Measurements from ENCODE around the gene SMG5. TPM values are rescaled to one million over a fixed set of nuclear protein-coding genes. Genes with fewer than 3 reads are reported as not detected.

The SMG5 gene
- polyA plus RNA-seq, 1 donor from 2014 or later = 57.3 TPM

DNA sequence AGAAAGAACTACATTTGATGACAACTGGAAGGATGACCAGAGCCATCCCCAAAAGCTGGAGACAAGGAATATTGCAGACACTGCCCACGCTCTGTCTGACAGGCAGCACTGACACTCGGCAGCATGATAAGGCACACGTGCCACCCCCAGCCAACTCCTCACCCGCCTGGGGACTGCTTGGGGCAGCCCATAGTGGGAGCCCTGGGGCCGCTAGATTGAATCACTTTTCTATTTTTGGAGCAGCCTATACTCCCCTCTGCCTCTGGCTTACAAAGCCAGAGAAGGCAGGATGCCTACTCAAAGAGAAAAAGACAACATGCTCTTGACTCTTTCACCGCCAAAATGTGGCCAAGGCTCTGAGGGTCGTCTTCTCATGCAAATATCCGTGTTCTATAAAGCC is 1.3 kb downstream of the SMG5 start:
- H3K27ac ChIP-seq (ENCODE audit: low read length) = no peak overlapping the region
- H3F3A ChIP-seq (ENCODE audit: insufficient read depth, low read length, poor library complexity, severe bottlenecking) = no peaks in the 10 kb centered on the region
- no peaks in the 10 kb centered on the region for H4K20me1 ChIP-seq (ENCODE audit: insufficient read depth)
- peaks cover 34% of the 10 kb centered on the region for H3K79me2 ChIP-seq (replicated peaks; ENCODE audit: insufficient read depth, low read length)
- H3K27me3 ChIP-seq (ENCODE audit: insufficient read depth, low read depth, low read length) = no peaks in the 10 kb centered on the region
- no peak for TF ChIP-seq POLR2AphosphoS5 (IDR thresholded peaks at IDR 0.05)
- no peak for TF ChIP-seq TAF1 (IDR thresholded peaks at IDR 0.05; ENCODE audit: low read depth)
- TF ChIP-seq, protein P1, sequence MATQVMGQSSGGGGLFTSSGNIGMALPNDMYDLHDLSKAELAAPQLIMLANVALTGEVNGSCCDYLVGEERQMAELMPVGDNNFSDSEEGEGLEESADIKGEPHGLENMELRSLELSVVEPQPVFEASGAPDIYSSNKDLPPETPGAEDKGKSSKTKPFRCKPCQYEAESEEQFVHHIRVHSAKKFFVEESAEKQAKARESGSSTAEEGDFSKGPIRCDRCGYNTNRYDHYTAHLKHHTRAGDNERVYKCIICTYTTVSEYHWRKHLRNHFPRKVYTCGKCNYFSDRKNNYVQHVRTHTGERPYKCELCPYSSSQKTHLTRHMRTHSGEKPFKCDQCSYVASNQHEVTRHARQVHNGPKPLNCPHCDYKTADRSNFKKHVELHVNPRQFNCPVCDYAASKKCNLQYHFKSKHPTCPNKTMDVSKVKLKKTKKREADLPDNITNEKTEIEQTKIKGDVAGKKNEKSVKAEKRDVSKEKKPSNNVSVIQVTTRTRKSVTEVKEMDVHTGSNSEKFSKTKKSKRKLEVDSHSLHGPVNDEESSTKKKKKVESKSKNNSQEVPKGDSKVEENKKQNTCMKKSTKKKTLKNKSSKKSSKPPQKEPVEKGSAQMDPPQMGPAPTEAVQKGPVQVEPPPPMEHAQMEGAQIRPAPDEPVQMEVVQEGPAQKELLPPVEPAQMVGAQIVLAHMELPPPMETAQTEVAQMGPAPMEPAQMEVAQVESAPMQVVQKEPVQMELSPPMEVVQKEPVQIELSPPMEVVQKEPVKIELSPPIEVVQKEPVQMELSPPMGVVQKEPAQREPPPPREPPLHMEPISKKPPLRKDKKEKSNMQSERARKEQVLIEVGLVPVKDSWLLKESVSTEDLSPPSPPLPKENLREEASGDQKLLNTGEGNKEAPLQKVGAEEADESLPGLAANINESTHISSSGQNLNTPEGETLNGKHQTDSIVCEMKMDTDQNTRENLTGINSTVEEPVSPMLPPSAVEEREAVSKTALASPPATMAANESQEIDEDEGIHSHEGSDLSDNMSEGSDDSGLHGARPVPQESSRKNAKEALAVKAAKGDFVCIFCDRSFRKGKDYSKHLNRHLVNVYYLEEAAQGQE (IDR thresholded peaks at IDR 0.05; ENCODE audit: borderline replicate concordance) = no peak
- TF ChIP-seq MXI1 (conservative IDR thresholded peaks at IDR 0.05; ENCODE audit: poor library complexity, severe bottlenecking) = no peak
- no peak for TF ChIP-seq EP300 (conservative IDR thresholded peaks at IDR 0.05; ENCODE audit: poor library complexity, severe bottlenecking)
- no peak for TF ChIP-seq SMC3 (conservative IDR thresholded peaks at IDR 0.05; ENCODE audit: poor library complexity)
- TF ChIP-seq EZH2 (IDR thresholded peaks at IDR 0.05; ENCODE audit: borderline replicate concordance, insufficient read depth, low read length, poor library complexity, severe bottlenecking) = no peak
- TF ChIP-seq RAD21 (conservative IDR thresholded peaks at IDR 0.05) = no peak
- TF ChIP-seq, protein P2, sequence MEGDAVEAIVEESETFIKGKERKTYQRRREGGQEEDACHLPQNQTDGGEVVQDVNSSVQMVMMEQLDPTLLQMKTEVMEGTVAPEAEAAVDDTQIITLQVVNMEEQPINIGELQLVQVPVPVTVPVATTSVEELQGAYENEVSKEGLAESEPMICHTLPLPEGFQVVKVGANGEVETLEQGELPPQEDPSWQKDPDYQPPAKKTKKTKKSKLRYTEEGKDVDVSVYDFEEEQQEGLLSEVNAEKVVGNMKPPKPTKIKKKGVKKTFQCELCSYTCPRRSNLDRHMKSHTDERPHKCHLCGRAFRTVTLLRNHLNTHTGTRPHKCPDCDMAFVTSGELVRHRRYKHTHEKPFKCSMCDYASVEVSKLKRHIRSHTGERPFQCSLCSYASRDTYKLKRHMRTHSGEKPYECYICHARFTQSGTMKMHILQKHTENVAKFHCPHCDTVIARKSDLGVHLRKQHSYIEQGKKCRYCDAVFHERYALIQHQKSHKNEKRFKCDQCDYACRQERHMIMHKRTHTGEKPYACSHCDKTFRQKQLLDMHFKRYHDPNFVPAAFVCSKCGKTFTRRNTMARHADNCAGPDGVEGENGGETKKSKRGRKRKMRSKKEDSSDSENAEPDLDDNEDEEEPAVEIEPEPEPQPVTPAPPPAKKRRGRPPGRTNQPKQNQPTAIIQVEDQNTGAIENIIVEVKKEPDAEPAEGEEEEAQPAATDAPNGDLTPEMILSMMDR (IDR thresholded peaks at IDR 0.05; ENCODE audit: poor library complexity, severe bottlenecking) = no peak
- H3K9ac ChIP-seq (ENCODE audit: low read length) = peak overlapping the region; percentile 80
- H3K9me3 ChIP-seq (ENCODE audit: low read length) = no peaks in the 10 kb centered on the region
- H3K4me3 ChIP-seq (ENCODE audit: low read length) = peak overlapping the region; percentile 78
- H3K4me2 ChIP-seq (ENCODE audit: low read length) = peak overlapping the region; percentile 63
- H2AFZ ChIP-seq (ENCODE audit: low read depth, low read length) = no peak overlapping the region
- H3K9me2 ChIP-seq (ENCODE audit: insufficient read depth, low read length) = no peaks in the 10 kb centered on the region
- H3K36me3 ChIP-seq (ENCODE audit: insufficient read depth, low read length) = no peaks in the 10 kb centered on the region

DNA sequence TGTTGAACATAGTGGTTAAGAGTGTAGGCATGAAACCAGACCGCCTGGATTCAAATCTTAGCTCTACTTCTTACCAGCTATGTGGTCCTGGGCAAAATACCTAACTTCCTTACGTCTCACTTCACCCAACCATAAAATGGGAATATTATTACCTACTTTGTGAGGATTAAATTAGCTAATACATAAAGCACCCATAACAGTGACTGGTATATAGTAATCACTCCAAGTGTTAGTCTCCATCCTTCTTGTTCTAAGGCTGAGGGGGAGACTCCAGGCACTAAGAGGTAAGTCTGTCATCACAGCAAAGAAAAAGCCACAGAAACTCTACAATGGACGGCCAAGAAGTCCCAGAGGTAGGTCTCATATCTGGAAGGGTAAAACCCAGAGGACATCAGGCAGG is 2.8 kb downstream of the SMG5 start:
- no peak overlapping the region for H3K9ac ChIP-seq (ENCODE audit: low read length)

DNA sequence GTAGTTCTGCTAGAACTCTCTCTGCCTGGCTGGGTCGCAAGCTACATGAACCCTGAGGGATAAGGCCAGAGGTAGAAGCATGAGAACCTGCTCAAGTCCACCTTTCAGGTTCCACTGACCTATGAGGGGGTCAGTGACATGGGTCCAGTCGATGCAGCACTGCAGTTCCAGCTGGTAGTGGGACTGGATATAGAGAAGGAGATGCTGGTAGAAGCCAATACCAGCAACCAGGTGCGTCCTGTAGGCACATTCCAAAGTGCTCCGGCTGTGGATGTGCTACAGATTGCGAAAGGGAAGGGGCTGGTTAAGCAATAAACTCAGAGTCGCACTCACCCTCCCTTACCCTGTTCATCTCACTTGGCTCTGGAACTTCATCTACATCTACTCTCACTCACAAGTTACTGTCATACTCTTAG is 5.7 kb downstream of the SMG5 start:
- Histone ChIP-seq H3K36me3 (ENCODE audit: insufficient read depth, low read length) (peaks cover 9% of the 10 kb centered on the region), H3K9ac (ENCODE audit: low read length) (no peak overlapping the region), H3K9me2 (ENCODE audit: insufficient read depth, low read length) (no peaks in the 10 kb centered on the region), H3K27ac (ENCODE audit: low read length) (no peak overlapping the region), H4K20me1 (ENCODE audit: insufficient read depth) (no peaks in the 10 kb centered on the region), H3F3A (ENCODE audit: insufficient read depth, low read length, poor library complexity, severe bottlenecking) (no peaks in the 10 kb centered on the region), H3K4me2 (ENCODE audit: low read length) (no peak overlapping the region), H3K79me2 (replicated peaks; ENCODE audit: insufficient read depth, low read length) (peaks cover 29% of the 10 kb centered on the region), H3K9me3 (ENCODE audit: low read length) (no peaks in the 10 kb centered on the region), H3K4me3 (ENCODE audit: low read length) (no peak overlapping the region), H3K27me3 (ENCODE audit: insufficient read depth, low read depth, low read length) (no peaks in the 10 kb centered on the region), H2AFZ (ENCODE audit: low read depth, low read length) (no peak overlapping the region)
- TF ChIP-seq MXI1 (conservative IDR thresholded peaks at IDR 0.05; ENCODE audit: poor library complexity, severe bottlenecking) (no peak), TAF1 (IDR thresholded peaks at IDR 0.05; ENCODE audit: low read depth) (no peak), SMC3 (conservative IDR thresholded peaks at IDR 0.05; ENCODE audit: poor library complexity) (no peak), EZH2 (IDR thresholded peaks at IDR 0.05; ENCODE audit: borderline replicate concordance, insufficient read depth, low read length, poor library complexity, severe bottlenecking) (no peak), EP300 (conservative IDR thresholded peaks at IDR 0.05; ENCODE audit: poor library complexity, severe bottlenecking) (no peak), RAD21 (conservative IDR thresholded peaks at IDR 0.05) (no peak), POLR2AphosphoS5 (IDR thresholded peaks at IDR 0.05) (no peak)
- TF ChIP-seq, protein P2 (IDR thresholded peaks at IDR 0.05; ENCODE audit: poor library complexity, severe bottlenecking) = no peak
- TF ChIP-seq, protein P1 (IDR thresholded peaks at IDR 0.05; ENCODE audit: borderline replicate concordance) = no peak

More for the DNA sequence above, 2.8 kb downstream of the SMG5 start:
- no peak overlapping the region for H3K4me3 ChIP-seq (ENCODE audit: low read length)
- H3F3A ChIP-seq (ENCODE audit: insufficient read depth, low read length, poor library complexity, severe bottlenecking) = no peaks in the 10 kb centered on the region
- H3K27me3 ChIP-seq (ENCODE audit: insufficient read depth, low read depth, low read length) = no peaks in the 10 kb centered on the region
- H3K79me2 ChIP-seq (replicated peaks; ENCODE audit: insufficient read depth, low read length) = peaks cover 34% of the 10 kb centered on the region
- H2AFZ ChIP-seq (ENCODE audit: low read depth, low read length) = no peak overlapping the region
- peaks cover under 1% of the 10 kb centered on the region for H3K36me3 ChIP-seq (ENCODE audit: insufficient read depth, low read length)
- TF ChIP-seq TAF1 (IDR thresholded peaks at IDR 0.05; ENCODE audit: low read depth) (no peak), RAD21 (conservative IDR thresholded peaks at IDR 0.05) (no peak)
- no peaks in the 10 kb centered on the region for H4K20me1 ChIP-seq (ENCODE audit: insufficient read depth)
- H3K4me2 ChIP-seq (ENCODE audit: low read length) = no peak overlapping the region
- no peaks in the 10 kb centered on the region for H3K9me2 ChIP-seq (ENCODE audit: insufficient read depth, low read length)
- H3K9me3 ChIP-seq (ENCODE audit: low read length) = no peaks in the 10 kb centered on the region
- H3K27ac ChIP-seq (ENCODE audit: low read length) = no peak overlapping the region

Measured in neural cell (in vitro differentiated cells).